ENCODE data around the gene GNAS-AS1.

Gene GNAS-AS1

GRCh38 chr20:58886546-58886945 is 35.8 kb upstream of the GNAS-AS1 start:
- in situ Hi-C loops (cut with HindIII; ENCODE audit: low sequenced_read_pairs), result no loop called here

GRCh38 chr20:58884966-58885365 is 34.3 kb upstream of the GNAS-AS1 start:
- in situ Hi-C loops (cut with HindIII; ENCODE audit: low sequenced_read_pairs), result no loop called here

DNA sequence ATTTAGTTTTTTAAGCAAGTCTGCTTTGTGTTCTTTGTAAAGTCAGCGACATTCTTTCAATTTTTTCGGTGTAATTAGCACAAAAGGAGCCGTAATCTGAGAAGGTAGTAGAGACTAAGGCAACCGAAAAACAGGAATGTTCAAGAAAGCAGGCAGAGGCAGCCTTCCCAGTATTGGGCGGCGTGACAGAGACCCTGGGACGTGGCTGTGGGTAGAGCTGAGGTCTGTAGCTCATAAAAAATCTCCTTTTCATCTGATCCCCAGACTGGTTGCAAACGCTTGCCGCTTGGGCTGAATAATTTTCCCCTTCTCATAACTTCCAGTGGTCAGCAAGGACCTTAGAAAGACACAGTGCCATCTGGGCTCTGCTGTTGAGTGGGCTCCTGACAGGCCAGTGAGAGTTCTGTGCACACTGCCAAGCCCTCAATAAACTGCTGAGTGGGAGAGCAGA is 32.6 kb upstream of the GNAS-AS1 start:
- in situ Hi-C loops (cut with HindIII; ENCODE audit: low sequenced_read_pairs), result no loop called here

DNA sequence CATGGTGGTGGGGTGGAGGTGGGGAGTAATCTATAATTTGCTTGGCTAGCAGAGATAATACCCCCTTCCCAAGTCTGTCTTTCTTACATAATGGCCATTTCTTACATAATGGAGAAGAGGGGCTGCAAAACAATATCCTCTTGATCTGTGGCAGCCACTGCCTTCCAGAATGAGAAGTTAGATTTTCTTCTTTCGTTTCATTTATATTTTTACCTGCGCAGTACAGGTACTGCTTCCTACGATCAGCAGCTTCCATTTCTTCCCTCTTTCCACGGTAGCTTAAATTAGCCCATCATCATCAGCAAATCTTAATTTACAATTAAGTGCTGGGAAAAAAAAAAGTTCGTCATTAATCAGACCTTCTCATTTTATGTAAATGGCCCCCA is 32.0 kb upstream of the GNAS-AS1 start:
- in situ Hi-C loops (cut with HindIII; ENCODE audit: low sequenced_read_pairs), result no loop called here

DNA sequence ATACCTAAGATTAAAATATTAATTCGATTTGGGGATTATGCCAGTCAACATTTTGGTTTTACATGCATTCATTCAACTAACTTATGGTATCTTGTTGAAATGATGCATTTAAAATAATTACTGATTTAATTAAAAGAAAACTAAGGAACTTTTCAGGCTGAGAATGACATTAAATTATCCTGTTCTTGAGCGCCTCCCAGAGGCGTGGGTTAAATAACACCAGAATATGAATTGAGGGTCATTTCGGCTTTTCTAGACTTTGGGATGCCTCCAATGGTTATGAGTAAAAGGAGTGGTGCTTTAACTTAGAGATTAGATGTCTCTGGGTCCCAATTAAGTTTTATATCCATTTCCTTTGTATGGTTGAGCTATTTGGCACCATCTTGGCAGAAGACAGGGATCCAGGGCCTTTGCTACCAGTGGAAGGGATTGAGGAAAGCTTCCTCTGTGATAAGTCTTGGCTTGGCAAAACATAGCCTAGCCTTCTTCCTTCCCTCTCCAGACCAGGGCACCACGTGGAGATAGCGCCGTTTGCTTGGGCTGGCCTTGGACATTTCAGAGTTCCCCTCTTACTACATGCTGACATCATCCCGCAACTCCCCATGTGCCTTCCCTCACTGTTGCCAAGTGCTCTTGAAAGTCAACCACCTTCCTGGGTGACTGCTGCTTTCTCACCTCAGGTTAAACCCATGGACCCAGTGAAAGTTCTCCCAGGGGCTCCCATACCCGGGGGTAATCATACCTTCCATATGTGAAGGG is 30.5 kb upstream of the GNAS-AS1 start:
- in situ Hi-C loops (cut with HindIII; ENCODE audit: low sequenced_read_pairs), result no loop called here

DNA sequence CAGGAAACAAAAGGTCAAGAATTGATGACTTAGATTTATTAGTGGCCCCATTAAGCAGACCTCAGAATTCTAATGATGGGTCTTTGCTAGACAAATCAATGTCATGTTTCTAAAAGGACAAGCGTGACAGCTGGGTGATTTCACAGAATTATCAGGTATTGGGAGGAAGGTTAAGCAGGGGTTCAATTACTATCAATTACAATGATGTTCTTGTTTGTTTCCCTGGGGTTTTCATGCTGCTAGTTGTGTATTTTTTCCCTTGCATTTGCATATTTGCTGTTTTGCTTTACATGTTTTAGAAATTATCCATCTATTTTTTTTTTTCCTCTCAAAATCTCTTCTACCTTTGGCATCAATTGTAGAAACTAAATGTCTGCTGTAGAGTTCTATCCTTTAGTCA is 29.7 kb upstream of the GNAS-AS1 start:
- in situ Hi-C loops (cut with HindIII; ENCODE audit: low sequenced_read_pairs), result no loop called here

DNA sequence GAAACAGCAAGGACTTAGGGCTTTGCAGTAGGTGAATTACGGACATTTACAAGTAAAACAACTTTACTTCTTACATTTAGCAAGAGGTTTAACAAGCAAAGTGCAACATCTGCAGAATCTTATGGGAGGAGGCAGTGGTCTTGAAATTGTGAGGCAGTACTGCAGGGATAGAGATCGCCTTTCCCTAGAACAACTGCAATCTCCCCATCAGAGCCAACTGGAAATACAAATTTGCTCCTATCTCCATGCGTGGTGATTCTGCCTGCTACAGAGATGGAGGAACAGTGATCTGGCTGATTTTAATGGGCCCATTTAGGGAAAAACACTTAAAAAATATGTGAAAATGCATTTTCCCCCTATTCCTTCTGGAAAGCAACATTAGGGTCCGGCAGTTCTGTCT is 27.7 kb upstream of the GNAS-AS1 start:
- in situ Hi-C loops (cut with HindIII; ENCODE audit: low sequenced_read_pairs), result no loop called here

GRCh38 chr20:58877976-58878360 is 27.3 kb upstream of the GNAS-AS1 start:
- in situ Hi-C loops (cut with HindIII; ENCODE audit: low sequenced_read_pairs), result no loop called here

GRCh38 chr20:58877050-58877975 is 26.6 kb upstream of the GNAS-AS1 start:
- in situ Hi-C loops (cut with HindIII; ENCODE audit: low sequenced_read_pairs), result no loop called here

DNA sequence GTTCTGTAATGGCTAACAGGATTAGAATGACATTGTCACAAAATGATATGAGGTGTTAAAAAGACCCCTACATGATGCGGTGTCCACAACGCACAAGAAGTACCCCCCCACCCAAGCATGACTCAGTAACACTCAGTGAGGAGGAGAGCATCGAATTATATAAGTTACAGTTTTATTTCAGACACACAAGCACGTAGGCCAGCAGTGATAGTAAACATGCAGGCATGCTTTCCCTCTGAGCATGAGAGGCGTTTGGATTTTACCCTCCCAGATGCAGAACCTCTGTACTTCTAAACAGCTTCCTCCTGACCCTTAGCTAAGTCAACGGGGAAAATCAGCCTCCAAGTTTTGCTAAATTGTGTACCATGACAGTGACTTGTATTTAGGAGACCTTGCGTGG is 25.7 kb upstream of the GNAS-AS1 start:
- in situ Hi-C loops (cut with HindIII; ENCODE audit: low sequenced_read_pairs), result no loop called here

GRCh38 chr20:58875541-58876134 is 24.9 kb upstream of the GNAS-AS1 start:
- in situ Hi-C loops (cut with HindIII; ENCODE audit: low sequenced_read_pairs), result no loop called here

GRCh38 chr20:58875111-58875510 is 24.4 kb upstream of the GNAS-AS1 start:
- in situ Hi-C loops (cut with HindIII; ENCODE audit: low sequenced_read_pairs), result no loop called here

- in situ Hi-C loops (cut with HindIII; ENCODE audit: low sequenced_read_pairs), result loop anchor here (5.0 kb wide), 1 partner anchor 98 kb away; no protein-coding TSS in a partner anchor
These were observed 23.8 kb upstream of the GNAS-AS1 start for GRCh38 chr20:58874469-58874868.

DNA sequence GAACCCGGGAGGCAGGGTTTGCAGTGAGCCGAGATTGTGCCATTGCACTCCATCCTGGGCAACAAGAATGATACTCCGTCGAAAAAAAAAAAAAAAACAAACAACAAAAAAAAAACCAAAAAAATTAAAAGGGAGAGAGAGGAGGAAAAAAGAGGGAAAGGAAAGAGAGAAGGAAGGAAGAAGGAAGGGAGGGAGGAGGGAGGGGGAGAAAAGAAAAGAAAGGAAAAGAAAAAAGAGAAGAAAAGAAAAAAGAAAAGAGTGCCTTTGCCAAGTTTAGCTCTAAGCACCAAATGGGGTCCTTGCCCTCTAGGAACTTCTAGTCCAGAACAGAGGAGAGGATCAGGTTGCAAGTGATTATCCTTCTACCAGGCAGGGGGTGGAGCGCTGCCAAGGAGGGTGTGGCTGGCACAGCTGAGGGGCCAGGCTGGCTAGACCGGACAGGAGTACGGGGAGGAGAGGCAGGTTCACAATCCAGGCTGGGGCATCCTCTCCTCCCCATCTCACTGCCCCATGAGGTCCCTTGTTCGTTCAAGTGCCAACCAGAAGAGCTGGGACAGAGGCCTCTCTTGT is 20.9 kb upstream of the GNAS-AS1 start:
- in situ Hi-C loops (cut with HindIII; ENCODE audit: low sequenced_read_pairs), result loop anchor here (5.0 kb wide), 1 partner anchor 101 kb away; no protein-coding TSS in a partner anchor

DNA sequence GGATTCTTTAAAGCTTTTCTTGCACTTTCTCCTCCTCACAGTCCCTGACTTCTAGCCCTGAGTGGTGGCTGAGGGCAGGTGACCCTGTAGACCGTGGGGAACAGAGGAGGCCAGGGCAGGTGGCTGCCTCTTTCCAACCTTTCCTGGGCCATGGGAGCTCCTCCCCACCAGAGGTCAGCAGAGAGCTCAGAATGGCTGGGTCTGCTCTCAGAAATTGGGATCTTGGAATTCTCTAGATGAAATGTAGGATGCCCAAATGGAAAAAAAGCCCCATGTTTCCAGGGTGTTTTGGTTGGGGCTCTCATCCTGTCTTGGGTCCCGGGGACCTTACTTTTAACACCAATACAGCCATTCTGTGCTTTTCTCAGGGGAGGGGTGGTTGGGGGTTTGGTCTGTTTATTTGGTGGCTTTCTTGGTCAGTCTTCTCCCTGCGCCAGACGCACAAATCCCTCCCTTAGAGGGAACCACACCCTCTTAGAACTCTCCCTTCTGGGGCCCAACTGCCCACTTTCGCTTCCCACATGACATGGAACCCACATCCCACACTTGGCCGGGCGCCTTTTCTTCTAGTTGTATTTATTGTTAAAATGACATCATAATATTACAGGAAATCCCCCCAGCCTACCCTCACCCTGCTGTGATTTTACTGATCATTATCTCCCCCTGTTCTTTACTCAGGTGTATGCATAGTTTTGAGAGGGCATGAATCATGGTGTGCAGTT is 19.8 kb upstream of the GNAS-AS1 start:
- in situ Hi-C loops (cut with HindIII; ENCODE audit: low sequenced_read_pairs), result loop anchor here (5.0 kb wide), 1 partner anchor 102 kb away; no protein-coding TSS in a partner anchor

- in situ Hi-C loops (cut with HindIII; ENCODE audit: low sequenced_read_pairs), result loop anchor here (5.0 to 10.0 kb wide), 2 partner anchors 103 to 345 kb away; no protein-coding TSS in a partner anchor
These were observed 19.0 kb upstream of the GNAS-AS1 start for GRCh38 chr20:58869662-58870227.

GRCh38 chr20:58868795-58869194 is 18.1 kb upstream of the GNAS-AS1 start:
- in situ Hi-C loops (cut with HindIII; ENCODE audit: low sequenced_read_pairs), result loop anchor here (10.0 kb wide), 1 partner anchor 346 kb away; no protein-coding TSS in a partner anchor

GRCh38 chr20:58867211-58867610 is 16.5 kb upstream of the GNAS-AS1 start:
- in situ Hi-C loops (cut with HindIII; ENCODE audit: low sequenced_read_pairs), result loop anchor here (10.0 kb wide), 1 partner anchor 348 kb away; no protein-coding TSS in a partner anchor

GRCh38 chr20:58865843-58866242 is 15.1 kb upstream of the GNAS-AS1 start:
- in situ Hi-C loops (cut with HindIII; ENCODE audit: low sequenced_read_pairs), result loop anchor here (10.0 kb wide), 1 partner anchor 349 kb away; no protein-coding TSS in a partner anchor

- in situ Hi-C loops (cut with HindIII; ENCODE audit: low sequenced_read_pairs), result loop anchor here (10.0 kb wide), 1 partner anchor 350 kb away; no protein-coding TSS in a partner anchor
These were observed 13.6 kb upstream of the GNAS-AS1 start for GRCh38 chr20:58864346-58864745.
